Breast epithelium (tissue), 3 donors: ENCODE data around the gene SNAPC5.

ENCODE experiments used
- CTCF ChIP-seq, 3 donors: fragments of 450-650 bp; IDR thresholded peaks; one replicate each; pipeline ENCODE4 v1.5.1; 2016 to 2017; ENCODE audit warnings: antibody characterized with exemption in 3 of 3, mild to moderate bottlenecking in 3 of 3, moderate library complexity in 3 of 3
- POLR2AphosphoS5 ChIP-seq, 3 donors: sonication (generic); formaldehyde crosslinking; IDR thresholded peaks; one replicate each; pipeline ENCODE4 v1.6.1; 2017; ENCODE audit warnings: antibody characterized with exemption in 3 of 3

- TF ChIP-seq CTCF (IDR thresholded peaks at IDR 0.05) (no peak), POLR2AphosphoS5 (IDR thresholded peaks at IDR 0.05) (no peak)
Observed at GRCh38 chr15:66545255-66545654, 47.7 kb upstream of the SNAPC5 start.
